H1 (cell line): ENCODE measurements around the gene TMED5. TPM values are rescaled to one million over a fixed set of nuclear protein-coding genes. Genes with fewer than 3 reads are reported as not detected.

Experiments
- CTCF ChIA-PET: fragments of 300-600 bp; sonication (Branson Sonifier 250); formaldehyde crosslinking; loops from one replicate; lab custom pipeline; 2021; ENCODE audit not compliant: partially characterized antibody; lab: Charles Lee
- POLR2A ChIA-PET: fragments of 300-600 bp; sonication (Branson Sonifier 250); formaldehyde crosslinking; loops from one replicate; lab custom pipeline; 2021; ENCODE audit warnings: inconsistent platforms; ENCODE audit not compliant: partially characterized antibody; lab: Charles Lee
- DNase-seq, 2 experiments: peaks; one replicate each; pipeline versions ENCODE4 v3.0.0 to v3.0.0-alpha.2; 2010 to 2022; ENCODE audit warnings: low spot score in 2 of 2, low read depth in 1 of 2, mixed read lengths in 1 of 2
- FAIRE-seq: peaks from 2 replicates; lab custom pipeline; 2011; peaks lifted over from hg19 to GRCh38; lab: Jason Lieb, UNC
- H2AFZ ChIP-seq: 2 replicates; pipeline ENCODE4 v1.8.1; 2012; ENCODE audit warnings: low read length, inconsistent platforms
- H2AK5ac ChIP-seq: 2 replicates; pipeline ENCODE4 v1.6.1; 2013; ENCODE audit warnings: low read depth, low read length
- H2BK120ac ChIP-seq: replicated peaks from 2 replicates; pipeline ENCODE3; 2013; ENCODE audit warnings: low read depth, low read length, inconsistent platforms
- H2BK12ac ChIP-seq: 2 replicates; pipeline ENCODE4 v1.6.1; 2013; ENCODE audit warnings: low read depth, low read length
- H2BK15ac ChIP-seq: 2 replicates; pipeline ENCODE4 v1.6.1; 2013; ENCODE audit warnings: low read length
- H2BK20ac ChIP-seq: 2 replicates; pipeline ENCODE4 v1.6.1; 2013; ENCODE audit warnings: low read length
- H2BK5ac ChIP-seq: 2 replicates; pipeline ENCODE4 v1.6.1; 2013; ENCODE audit warnings: low read depth, low read length
- H3K14ac ChIP-seq: 2 replicates; pipeline ENCODE4 v1.6.1; 2013; ENCODE audit warnings: inconsistent platforms; ENCODE audit not compliant: insufficient read length
- H3K18ac ChIP-seq: 2 replicates; pipeline ENCODE4 v1.6.1; 2013; ENCODE audit warnings: low read length; ENCODE audit errors: extremely low read depth
- H3K23ac ChIP-seq: 2 replicates; pipeline ENCODE4 v1.6.1; 2013; ENCODE audit warnings: inconsistent platforms; ENCODE audit not compliant: insufficient read length
- H3K23me2 ChIP-seq: 2 replicates; pipeline ENCODE4 v1.6.1; 2013; ENCODE audit warnings: low read depth, low read length
- H3K27ac ChIP-seq: 2 replicates; pipeline ENCODE4 v1.6.1; 2011; ENCODE audit warnings: low read depth, low read length, inconsistent platforms
- H3K27me3 ChIP-seq, 4 experiments: replicated peaks in 1 of 4; 1 replicate in 1 of 4; 2 replicates in 3 of 4; pipeline versions ENCODE4 v1.6.1 to v1.8.1; 2011 to 2013; ENCODE audit warnings: low read length in 3 of 4, mild to moderate bottlenecking in 3 of 4, inconsistent platforms in 2 of 4, mixed read lengths in 2 of 4, moderate library complexity in 1 of 4; ENCODE audit not compliant: control insufficient read depth in 3 of 4, insufficient read depth in 3 of 4; ENCODE audit errors: extremely low read depth in 1 of 4
- H3K36me3 ChIP-seq, 4 experiments: 2 replicates each; pipeline versions ENCODE4 v1.6.1 to v1.8.1; 2011 to 2013; ENCODE audit warnings: mild to moderate bottlenecking in 4 of 4, low read length in 3 of 4, moderate library complexity in 2 of 4, control low read depth in 1 of 4, inconsistent platforms in 1 of 4; ENCODE audit not compliant: insufficient read depth in 4 of 4, control insufficient read depth in 2 of 4
- H3K4ac ChIP-seq: replicated peaks from 2 replicates; pipeline ENCODE3; 2013; ENCODE audit warnings: low read length, low read depth, mixed read lengths, inconsistent platforms; ENCODE audit not compliant: insufficient read length
- H3K4me1 ChIP-seq, 4 experiments: replicated peaks in 1 of 4; 1 replicate in 1 of 4; 2 replicates in 3 of 4; pipeline versions ENCODE4 v1.6.1 to v1.8.1; 2011 to 2013; ENCODE audit warnings: low read length in 3 of 4, inconsistent platforms in 2 of 4, mixed read lengths in 1 of 4; ENCODE audit not compliant: insufficient read depth in 4 of 4, control insufficient read depth in 3 of 4
- H3K4me2 ChIP-seq, 2 experiments: 2 replicates each; pipeline versions ENCODE4 v1.6.1 to v1.8.1; 2011 to 2013; ENCODE audit warnings: low read depth in 2 of 2, low read length in 2 of 2, control low read depth in 1 of 2, inconsistent platforms in 1 of 2, mild to moderate bottlenecking in 1 of 2; ENCODE audit not compliant: insufficient read depth in 1 of 2
- H3K4me3 ChIP-seq, 4 experiments: fragments of 200-600, 300-600 bp in 1 of 4; sonication (generic), shearing (Covaris generic), sonication (Bioruptor Twin) in 1 of 4; 2 replicates each; pipeline versions ENCODE4 v1.5.1 to v1.8.1; 2011 to 2016; ENCODE audit warnings: low read length in 4 of 4, low read depth in 3 of 4, control low read depth in 2 of 4, inconsistent platforms in 2 of 4, mild to moderate bottlenecking in 2 of 4, mixed read lengths in 1 of 4, moderate library complexity in 1 of 4; ENCODE audit not compliant: insufficient read depth in 2 of 4; ENCODE audit errors: extremely low read depth in 1 of 4
- H3K56ac ChIP-seq: replicated peaks from 2 replicates; pipeline ENCODE3; 2013; ENCODE audit warnings: low read depth, mild to moderate bottlenecking, mixed read lengths, low read length, inconsistent platforms; ENCODE audit not compliant: insufficient read length
- H3K79me1 ChIP-seq: 2 replicates; pipeline ENCODE4 v1.6.1; 2013; ENCODE audit warnings: low read depth, low read length, control low read depth
- H3K79me2 ChIP-seq, 2 experiments: 2 replicates each; pipeline versions ENCODE4 v1.6.1 to v1.8.1; 2012 to 2013; ENCODE audit warnings: low read length in 2 of 2, mild to moderate bottlenecking in 2 of 2, inconsistent platforms in 1 of 2; ENCODE audit not compliant: insufficient read depth in 2 of 2, control insufficient read depth in 1 of 2
- H3K9ac ChIP-seq, 4 experiments: replicated peaks in 1 of 4; 1 replicate in 1 of 4; 2 replicates in 3 of 4; pipeline versions ENCODE4 v1.6.1 to v1.8.1; 2011 to 2013; ENCODE audit warnings: low read depth in 3 of 4, low read length in 3 of 4, control low read depth in 2 of 4, mild to moderate bottlenecking in 2 of 4, moderate library complexity in 2 of 4, inconsistent platforms in 1 of 4; ENCODE audit errors: extremely low read depth in 1 of 4
- H3K9me3 ChIP-seq, 2 experiments: 2 replicates each; pipeline versions ENCODE4 v1.6.1 to v1.8.1; 2012 to 2013; ENCODE audit warnings: mild to moderate bottlenecking in 2 of 2, moderate library complexity in 2 of 2, control low read depth in 1 of 2, inconsistent platforms in 1 of 2, low read depth in 1 of 2, low read length in 1 of 2, mixed read lengths in 1 of 2; ENCODE audit not compliant: insufficient read depth in 2 of 2
- H4K20me1 ChIP-seq, 2 experiments: replicated peaks in 1 of 2; 2 replicates each; pipeline versions ENCODE3 to v1.8.1; 2011 to 2013; ENCODE audit warnings: inconsistent platforms in 2 of 2, low read length in 2 of 2, mild to moderate bottlenecking in 1 of 2; ENCODE audit not compliant: insufficient read depth in 2 of 2, control insufficient read depth in 1 of 2
- H4K5ac ChIP-seq: 2 replicates; pipeline ENCODE4 v1.6.1; 2013; ENCODE audit warnings: low read length, low read depth, mixed read lengths, inconsistent platforms; ENCODE audit not compliant: insufficient read length
- H4K8ac ChIP-seq: 2 replicates; pipeline ENCODE4 v1.8.0; 2013; ENCODE audit warnings: mild to moderate bottlenecking, moderate library complexity, low read length, inconsistent platforms; ENCODE audit not compliant: insufficient read depth; ENCODE audit errors: extremely low read depth
- H4K91ac ChIP-seq: replicated peaks from 2 replicates; pipeline ENCODE3; 2013; ENCODE audit warnings: low read length, mixed read lengths, inconsistent platforms; ENCODE audit not compliant: insufficient read length
- BCL11A ChIP-seq, 2 experiments: IDR thresholded peaks; one replicate each; pipeline ENCODE4 v1.6.1; 2011; ENCODE audit warnings: low read depth in 2 of 2, low read length in 2 of 2, mild to moderate bottlenecking in 2 of 2
- CEBPB ChIP-seq: IDR thresholded peaks from 2 replicates; pipeline ENCODE4 v1.6.1; 2012; ENCODE audit warnings: low read depth, low read length
- CHD2 ChIP-seq: IDR thresholded peaks from 2 replicates; pipeline ENCODE4 v1.6.1; 2012; ENCODE audit warnings: low read length, improper control_type of control experiment
- GABPA ChIP-seq: IDR thresholded peaks from 2 replicates; pipeline ENCODE4 v1.6.1; 2011; ENCODE audit warnings: mild to moderate bottlenecking, low read length, moderate library complexity, borderline replicate concordance; ENCODE audit not compliant: insufficient read depth
- GTF2F1 ChIP-seq: IDR thresholded peaks from 2 replicates; pipeline ENCODE4 v1.6.1; 2012; ENCODE audit warnings: low read depth, low read length, improper control_type of control experiment, borderline replicate concordance
- HDAC6 ChIP-seq: IDR thresholded peaks from one replicate; pipeline ENCODE4 v1.7.1; 2012; ENCODE audit warnings: low read depth, mild to moderate bottlenecking, inconsistent platforms, low read length, moderate library complexity
- JUND ChIP-seq: IDR thresholded peaks from 2 replicates; pipeline ENCODE4 v1.6.1; 2011; ENCODE audit warnings: mild to moderate bottlenecking, improper control_type of control experiment, low read length
- RBBP5 ChIP-seq: IDR thresholded peaks from 2 replicates; pipeline ENCODE4 v1.7.1; 2012; ENCODE audit warnings: low read depth, mild to moderate bottlenecking, inconsistent platforms, low read length, moderate library complexity, borderline replicate concordance
- RFX5 ChIP-seq: IDR thresholded peaks from 2 replicates; pipeline ENCODE4 v1.6.1; 2011; ENCODE audit warnings: low read depth, low read length, improper control_type of control experiment, borderline replicate concordance
- SIRT6 ChIP-seq: IDR thresholded peaks from one replicate; pipeline ENCODE4 v1.7.1; 2012; ENCODE audit warnings: low read length, inconsistent platforms
- TAF7 ChIP-seq: optimal IDR thresholded peaks from 2 replicates; pipeline ENCODE3; 2011; ENCODE audit warnings: low read depth, mild to moderate bottlenecking, inconsistent platforms, low read length, moderate library complexity, borderline replicate concordance
- polyA plus RNA-seq, 7 experiments: library from polyadenylated mRNA; depleted of rRNA in 3 of 7; stranded (reverse) in 5 of 7; unstranded in 2 of 7; fragments of >200 nt in 5 of 7; fragments of 200-250 nt in 2 of 7; gene quantifications; 1 replicate in 5 of 7; 2 replicates in 1 of 7; 4 replicates in 1 of 7; pipeline versions ENCODE4 v1.2.1 to v1.2.3, GENCODE V29; 2011 to 2013; ENCODE audit warnings: missing spikeins in 2 of 7, mixed read lengths in 2 of 7
- total RNA-seq: library from RNA; stranded (reverse); fragmentation: NEBNext Ultra II Directional; extraction: Animal tissue kit (Norgen Biotek cat#: 25700); gene quantifications from 2 replicates; pipeline ENCODE4 v1.2.1, GENCODE V29; 2021
- TF ChIP-seq, protein P1 (sequence below): IDR thresholded peaks from 2 replicates; pipeline ENCODE4 v1.6.1; 2012; ENCODE audit warnings: low read length, inconsistent platforms

Gene TMED5
- total and polyA plus RNA-seq, 2 of the 8 experiments (the other 6 are each of a cell fraction or from before 2014, with no cell fraction given): 14.8 to 32.8 TPM

- Histone ChIP-seq H3K4me1 (no peaks in the 10 kb centered on the region), H2BK20ac (no peak overlapping the region), H4K8ac (no peak overlapping the region), H3K14ac (no peak overlapping the region), H3K4me3 (no peak overlapping the region), H2AK5ac (no peak overlapping the region), H3K36me3 (peaks cover 14 to 82% (median 39%) of the 10 kb centered on the region in 4 experiments), H3K9me3 (no peaks in the 10 kb centered on the region), H3K23me2 (no peaks in the 10 kb centered on the region; the same call in 1 of the 2 replicates), H2BK12ac (no peak overlapping the region), H3K9ac (no peak overlapping the region), H3K18ac (no peak overlapping the region), H3K27ac (no peak overlapping the region), H2BK15ac (no peak overlapping the region), H3K4me2 (no peak overlapping the region), H2BK5ac (no peak overlapping the region), H3K23ac (no peak overlapping the region), H2BK120ac (no peak overlapping the region), H3K79me1 (no peaks in the 10 kb centered on the region; the same call in 1 of the 2 replicates), H3K4ac (no peak overlapping the region), H4K5ac (no peak overlapping the region), H2AFZ (no peak overlapping the region), H3K79me2 (peaks cover 0 to 4% of the 10 kb centered on the region in 2 experiments; a peak in 1 of 4 replicates), H4K20me1 (peaks cover 1% of the 10 kb centered on the region in 2 experiments), H4K91ac (no peak overlapping the region), H3K56ac (no peak overlapping the region), H3K27me3 (no peaks in the 10 kb centered on the region)
- CTCF ChIA-PET: no interaction called here
- FAIRE-seq (no peak), DNase-seq (no peak)
- POLR2A ChIA-PET: interaction anchor here (1.1 to 1.2 kb wide), 2 partner anchors 11 to 18 kb away, joined by 3 read pairs; no protein-coding TSS in a partner anchor
- TF ChIP-seq GABPA (no peak), RFX5 (no peak), JUND (no peak), HDAC6 (no peak), RBBP5 (no peak), BCL11A (IDR thresholded peaks at IDR 0.05; ENCODE audit: low read depth in 2 of 2, low read length in 2 of 2) (no peak), CHD2 (no peak), SIRT6 (no peak), CEBPB (no peak), TAF7 (no peak), GTF2F1 (no peak)
- TF ChIP-seq, protein P1, sequence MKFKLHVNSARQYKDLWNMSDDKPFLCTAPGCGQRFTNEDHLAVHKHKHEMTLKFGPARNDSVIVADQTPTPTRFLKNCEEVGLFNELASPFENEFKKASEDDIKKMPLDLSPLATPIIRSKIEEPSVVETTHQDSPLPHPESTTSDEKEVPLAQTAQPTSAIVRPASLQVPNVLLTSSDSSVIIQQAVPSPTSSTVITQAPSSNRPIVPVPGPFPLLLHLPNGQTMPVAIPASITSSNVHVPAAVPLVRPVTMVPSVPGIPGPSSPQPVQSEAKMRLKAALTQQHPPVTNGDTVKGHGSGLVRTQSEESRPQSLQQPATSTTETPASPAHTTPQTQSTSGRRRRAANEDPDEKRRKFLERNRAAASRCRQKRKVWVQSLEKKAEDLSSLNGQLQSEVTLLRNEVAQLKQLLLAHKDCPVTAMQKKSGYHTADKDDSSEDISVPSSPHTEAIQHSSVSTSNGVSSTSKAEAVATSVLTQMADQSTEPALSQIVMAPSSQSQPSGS: no peak
These were observed 47.6 kb downstream of the TMED5 start for GRCh38 chr1:93132638-93133037.
